NCI-H1105 (cell line): ENCODE measurements around the gene CAPN15.

Experiments used
- DNase-seq: peaks from one replicate; lab custom pipeline; 2025; lab: John Stamatoyannopoulos, UW

The CAPN15 gene

GRCh38 chr16:578232-578869 lies 50.8 kb downstream of the CAPN15 start:
- DNase-seq: no peak

GRCh38 chr16:578870-579405 lies 51.4 kb downstream of the CAPN15 start:
- DNase-seq: no peak

- no peak for DNase-seq
These were observed 52.8 kb downstream of the CAPN15 start for GRCh38 chr16:580141-580945.

- no peak for DNase-seq
These were observed 53.5 kb downstream of the CAPN15 start for GRCh38 chr16:580946-581498.

GRCh38 chr16:582218-582613 lies 54.7 kb downstream of the CAPN15 start:
- no peak for DNase-seq

GRCh38 chr16:582614-583331 lies 55.3 kb downstream of the CAPN15 start:
- no peak for DNase-seq

GRCh38 chr16:583470-583814 lies 55.9 kb downstream of the CAPN15 start:
- DNase-seq: no peak

- peak; percentile 32 for DNase-seq
These were observed 56.5 kb downstream of the CAPN15 start for GRCh38 chr16:583815-584591.

GRCh38 chr16:585351-585750 lies 57.8 kb downstream of the CAPN15 start:
- no peak for DNase-seq

- no peak for DNase-seq
These were observed 58.6 kb downstream of the CAPN15 start for GRCh38 chr16:586047-586644.

GRCh38 chr16:586645-587590 lies 59.4 kb downstream of the CAPN15 start:
- no peak for DNase-seq

- DNase-seq: no peak
These were observed 61.1 kb downstream of the CAPN15 start for GRCh38 chr16:588639-588888.

- DNase-seq: peak; percentile 77
These were observed 61.6 kb downstream of the CAPN15 start for GRCh38 chr16:588889-589657.

- DNase-seq: peak; percentile 85
These were observed 62.2 kb downstream of the CAPN15 start, which contains the start of gene RAB40C for GRCh38 chr16:589658-590187. Gene RAB40C, plus strand, starts transcription at chr16:590066. Its CDS starts 226 bp downstream, at chr16:590292.

GRCh38 chr16:590188-590814 lies 62.8 kb downstream of the CAPN15 start:
- no peak for DNase-seq

GRCh38 chr16:590815-591200 lies 63.3 kb downstream of the CAPN15 start:
- DNase-seq: no peak

GRCh38 chr16:591231-591630 lies 63.7 kb downstream of the CAPN15 start:
- no peak for DNase-seq

- DNase-seq: no peak
These were observed 64.5 kb downstream of the CAPN15 start for GRCh38 chr16:591892-592517.
